Measurements from ENCODE around the gene AJAP1. TPM values are rescaled to one million over a fixed set of nuclear protein-coding genes. Genes with fewer than 3 reads are reported as not detected.
A peak's percentile ranks its signal among the peaks of the same experiment; 100 is the strongest.

Gene AJAP1, protein sequence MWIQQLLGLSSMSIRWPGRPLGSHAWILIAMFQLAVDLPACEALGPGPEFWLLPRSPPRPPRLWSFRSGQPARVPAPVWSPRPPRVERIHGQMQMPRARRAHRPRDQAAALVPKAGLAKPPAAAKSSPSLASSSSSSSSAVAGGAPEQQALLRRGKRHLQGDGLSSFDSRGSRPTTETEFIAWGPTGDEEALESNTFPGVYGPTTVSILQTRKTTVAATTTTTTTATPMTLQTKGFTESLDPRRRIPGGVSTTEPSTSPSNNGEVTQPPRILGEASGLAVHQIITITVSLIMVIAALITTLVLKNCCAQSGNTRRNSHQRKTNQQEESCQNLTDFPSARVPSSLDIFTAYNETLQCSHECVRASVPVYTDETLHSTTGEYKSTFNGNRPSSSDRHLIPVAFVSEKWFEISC
- total RNA-seq = under 1 TPM; 0.12 to 0.81 (median 0.32) TPM

GRCh38 chr1:4653796-4654725 lies at the start of gene AJAP1:
AJAP1 (plus strand) TSS chr1:4654609; CDS start chr1:4655426, 817 bp downstream.
- Histone ChIP-seq H3K9me3 (no peaks in the 10 kb centered on the region), H3K4me1 (peaks cover 0 to 43% (median 0%) of the 10 kb centered on the region in 3 donors), H3K4me3 (peak within 1 kb of the TSS in 1 of 2 donors; percentile 41), H3K27ac (no peak within 1 kb of the TSS), H3K27me3 (peaks cover 96% of the 10 kb centered on the region), H3K36me3 (no peaks in the 10 kb centered on the region)
- TF ChIP-seq POLR2A (IDR thresholded peaks at IDR 0.05) = no peak
- no peak for TF ChIP-seq POLR2AphosphoS5 (IDR thresholded peaks at IDR 0.05)
- TF ChIP-seq EP300 (IDR thresholded peaks at IDR 0.05) = no peak
- TF ChIP-seq CTCF (IDR thresholded peaks at IDR 0.05) = no peak
- ATAC-seq = no peak
- WGBS, 2 donors (ENCODE audit: low coverage in 1 of 2) = no CpG with 5 or more reads among the region's 112 CpGs

- WGBS, 2 donors (ENCODE audit: low coverage in 1 of 2) = 32 to 42% methylated on average over 4 to 5 of the region's 6 CpGs
- ATAC-seq = no peak
- Histone ChIP-seq H3K27ac (no peak overlapping the region), H3K36me3 (no peaks in the 10 kb centered on the region), H3K4me3 (no peak overlapping the region), H3K9me3 (peaks cover 0 to 15% (median 0%) of the 10 kb centered on the region in 3 donors), H3K27me3 (peaks cover 82% of the 10 kb centered on the region), H3K4me1 (no peaks in the 10 kb centered on the region)
- TF ChIP-seq CTCF (IDR thresholded peaks at IDR 0.05) (no peak), POLR2A (IDR thresholded peaks at IDR 0.05) (no peak), EP300 (IDR thresholded peaks at IDR 0.05) (no peak), POLR2AphosphoS5 (IDR thresholded peaks at IDR 0.05) (no peak)
Measured at GRCh38 chr1:4605158-4605557, 49.3 kb upstream of the AJAP1 start.

DNA sequence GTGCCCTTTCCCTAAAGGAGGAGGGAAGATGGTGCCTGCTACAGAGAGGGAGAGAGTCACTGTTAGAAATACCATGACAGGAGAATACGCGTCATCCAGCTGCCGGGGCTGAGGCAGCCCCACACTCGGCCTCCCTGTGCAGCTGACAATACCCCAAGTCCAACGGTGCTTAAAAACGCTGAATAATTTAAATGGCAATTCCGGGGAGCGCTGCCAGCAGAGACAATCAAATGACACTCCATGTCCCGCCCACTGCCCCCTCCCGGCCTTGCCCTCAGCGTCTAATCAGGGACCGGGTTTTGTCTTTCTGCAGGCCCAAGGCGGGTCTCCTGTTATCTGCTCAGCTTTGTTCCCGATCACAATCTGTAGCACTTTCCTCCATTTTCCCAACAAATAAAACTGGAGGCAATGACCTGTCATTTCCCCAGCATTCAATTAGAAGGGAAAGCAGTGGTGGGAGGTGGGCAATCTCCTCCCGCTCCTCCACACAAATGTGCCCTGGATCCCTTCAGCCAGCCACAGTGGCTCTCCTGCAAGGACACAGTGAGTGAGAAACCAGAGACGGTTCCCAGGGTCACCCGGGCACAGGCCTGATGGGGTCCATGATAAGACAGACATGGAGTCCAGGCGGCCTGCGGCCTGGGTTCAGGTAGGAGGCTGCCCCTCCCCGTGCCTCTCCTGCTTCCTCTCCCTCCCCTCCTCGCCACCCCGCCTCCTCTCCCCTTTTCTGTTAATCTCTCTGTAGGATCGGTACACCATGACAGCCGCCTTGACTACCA lies 42.7 kb upstream of the AJAP1 start:
- peaks cover 0 to 28% (median 0%) of the 10 kb centered on the region in 3 donors for H3K9me3 ChIP-seq
- H3K36me3 ChIP-seq = no peaks in the 10 kb centered on the region
- no peak overlapping the region for H3K4me3 ChIP-seq
- peaks cover 33% of the 10 kb centered on the region for H3K27me3 ChIP-seq
- H3K4me1 ChIP-seq = no peaks in the 10 kb centered on the region
- no peak overlapping the region for H3K27ac ChIP-seq
- no peak for ATAC-seq
- WGBS, 2 donors (ENCODE audit: low coverage in 1 of 2) = 63 to 86% methylated on average over 11 to 20 of the region's 24 CpGs
- TF ChIP-seq EP300 (IDR thresholded peaks at IDR 0.05) (no peak), POLR2A (IDR thresholded peaks at IDR 0.05) (no peak), CTCF (IDR thresholded peaks at IDR 0.05) (no peak), POLR2AphosphoS5 (IDR thresholded peaks at IDR 0.05) (no peak)

- Histone ChIP-seq H3K27ac (no peak overlapping the region), H3K4me3 (no peak overlapping the region), H3K27me3 (peaks cover 20% of the 10 kb centered on the region), H3K36me3 (no peaks in the 10 kb centered on the region), H3K4me1 (no peaks in the 10 kb centered on the region), H3K9me3 (peaks cover 0 to 28% (median 0%) of the 10 kb centered on the region in 3 donors)
- 38 to 49% methylated on average over 6 to 7 of the region's 7 CpGs for WGBS, 2 donors (ENCODE audit: low coverage in 1 of 2)
- no peak for TF ChIP-seq POLR2AphosphoS5 (IDR thresholded peaks at IDR 0.05)
- no peak for TF ChIP-seq EP300 (IDR thresholded peaks at IDR 0.05)
- TF ChIP-seq CTCF (IDR thresholded peaks at IDR 0.05) = no peak
- no peak for TF ChIP-seq POLR2A (IDR thresholded peaks at IDR 0.05)
- ATAC-seq = no peak
Measured at GRCh38 chr1:4612991-4613390, 41.4 kb upstream of the AJAP1 start.
